ENCODE data around the gene RHEB.

DNA sequence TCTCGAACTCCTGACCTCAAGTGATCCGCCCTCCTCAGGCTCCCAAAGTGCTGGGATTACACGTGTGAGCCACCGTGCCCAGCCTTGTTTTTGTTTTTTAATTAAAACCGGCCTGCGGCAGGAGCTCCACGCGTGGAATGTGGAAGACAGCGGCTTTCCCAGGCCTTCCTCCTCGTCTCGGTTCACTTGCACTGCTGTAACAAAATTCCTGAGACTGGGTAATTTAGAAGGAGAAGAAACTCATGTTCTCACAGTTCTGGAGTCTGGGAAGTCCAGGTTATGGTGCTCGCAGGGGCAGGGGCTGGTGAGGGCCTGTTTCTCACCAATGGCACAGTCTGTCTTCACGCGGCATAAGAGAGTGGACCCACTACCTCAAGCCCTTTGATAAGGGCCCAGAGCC is 65.4 kb downstream of the RHEB start:
- TF ChIP-seq, protein P1, sequence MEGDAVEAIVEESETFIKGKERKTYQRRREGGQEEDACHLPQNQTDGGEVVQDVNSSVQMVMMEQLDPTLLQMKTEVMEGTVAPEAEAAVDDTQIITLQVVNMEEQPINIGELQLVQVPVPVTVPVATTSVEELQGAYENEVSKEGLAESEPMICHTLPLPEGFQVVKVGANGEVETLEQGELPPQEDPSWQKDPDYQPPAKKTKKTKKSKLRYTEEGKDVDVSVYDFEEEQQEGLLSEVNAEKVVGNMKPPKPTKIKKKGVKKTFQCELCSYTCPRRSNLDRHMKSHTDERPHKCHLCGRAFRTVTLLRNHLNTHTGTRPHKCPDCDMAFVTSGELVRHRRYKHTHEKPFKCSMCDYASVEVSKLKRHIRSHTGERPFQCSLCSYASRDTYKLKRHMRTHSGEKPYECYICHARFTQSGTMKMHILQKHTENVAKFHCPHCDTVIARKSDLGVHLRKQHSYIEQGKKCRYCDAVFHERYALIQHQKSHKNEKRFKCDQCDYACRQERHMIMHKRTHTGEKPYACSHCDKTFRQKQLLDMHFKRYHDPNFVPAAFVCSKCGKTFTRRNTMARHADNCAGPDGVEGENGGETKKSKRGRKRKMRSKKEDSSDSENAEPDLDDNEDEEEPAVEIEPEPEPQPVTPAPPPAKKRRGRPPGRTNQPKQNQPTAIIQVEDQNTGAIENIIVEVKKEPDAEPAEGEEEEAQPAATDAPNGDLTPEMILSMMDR (IDR thresholded peaks at IDR 0.05): no peak
- TF ChIP-seq POLR2A (IDR thresholded peaks at IDR 0.05): no peak

Data from body of pancreas (tissue), 4 donors.